Endothelial cell of umbilical vein (primary cell): Measurements from ENCODE around the gene S100Z. TPM values are rescaled to one million over a fixed set of nuclear protein-coding genes. Genes with fewer than 3 reads are reported as not detected.

ENCODE experiments used
- BruUV-seq: library from RNA; stranded (reverse); fragments of 400-500 nt; replicated peaks from 2 replicates; lab custom pipeline; 2021; lab: Mats Ljungman, UMichigan
- CTCF ChIA-PET: fragments of 300-600, 350-600 bp; sonication (Branson Sonifier 250); formaldehyde crosslinking; loops from one replicate; lab custom pipeline; 2021; ENCODE audit warnings: antibody characterized with exemption, inconsistent platforms; lab: Charles Lee
- POLR2A ChIA-PET: fragments of 300-600, 350-600 bp; sonication (Branson Sonifier 250); formaldehyde crosslinking; loops from one replicate; lab custom pipeline; 2021; ENCODE audit warnings: antibody characterized with exemption, inconsistent platforms; lab: Charles Lee
- DNase-seq: peaks from one replicate; pipeline ENCODE4 v3.0.0-alpha.2; 2011; ENCODE audit warnings: low read depth, low spot score
- FAIRE-seq: peaks from 2 replicates; lab custom pipeline; 2011; peaks lifted over from hg19 to GRCh38; lab: Jason Lieb, UNC
- H2AFZ ChIP-seq: 2 replicates; pipeline ENCODE4 v1.6.0; 2012; ENCODE audit warnings: low read depth, low read length, control low read depth, inconsistent platforms
- H3K27ac ChIP-seq: 2 replicates; pipeline ENCODE4 v1.5.1; 2011; ENCODE audit warnings: low read depth, mild to moderate bottlenecking, control low read depth, low read length, moderate library complexity; ENCODE audit not compliant: insufficient read depth
- H3K27me3 ChIP-seq, 2 experiments: 2 replicates each; pipeline versions ENCODE4 v1.6.0 to v1.6.1; 2011; ENCODE audit warnings: low read length in 2 of 2, mixed read lengths in 1 of 2; ENCODE audit not compliant: control insufficient read depth in 2 of 2, insufficient read depth in 2 of 2
- H3K36me3 ChIP-seq, 2 experiments: 2 replicates in 1 of 2; 3 replicates in 1 of 2; pipeline ENCODE4 v1.5.1; 2011; ENCODE audit warnings: low read length in 2 of 2, mild to moderate bottlenecking in 1 of 2, moderate library complexity in 1 of 2; ENCODE audit not compliant: control insufficient read depth in 2 of 2, insufficient read depth in 2 of 2; ENCODE audit errors: extremely low read depth in 1 of 2
- H3K4me1 ChIP-seq: 3 replicates; pipeline ENCODE4 v1.5.1; 2011; ENCODE audit warnings: mild to moderate bottlenecking, low read length; ENCODE audit not compliant: control insufficient read depth, insufficient read depth; ENCODE audit errors: extremely low read depth
- H3K4me2 ChIP-seq: 2 replicates; pipeline ENCODE4 v1.6.1; 2011; ENCODE audit warnings: low read length, control low read depth, mixed read lengths; ENCODE audit not compliant: insufficient read depth
- H3K4me3 ChIP-seq, 3 experiments: fragments of 200-600 bp in 1 of 3; sonication (generic), shearing (Covaris generic) in 1 of 3; replicated peaks in 1 of 3; 2 replicates each; pipeline ENCODE4 v1.5.1; 2011 to 2016; ENCODE audit warnings: control low read depth in 3 of 3, low read length in 3 of 3, mild to moderate bottlenecking in 2 of 3, inconsistent platforms in 1 of 3, low read depth in 1 of 3, moderate library complexity in 1 of 3; ENCODE audit not compliant: insufficient read depth in 1 of 3
- H3K79me2 ChIP-seq: 2 replicates; pipeline ENCODE4 v1.6.0; 2012; ENCODE audit warnings: low read length, inconsistent platforms; ENCODE audit not compliant: control insufficient read depth, insufficient read depth
- H3K9ac ChIP-seq: replicated peaks from 2 replicates; pipeline ENCODE3; 2011; ENCODE audit warnings: low read length, control low read depth; ENCODE audit not compliant: insufficient read depth; ENCODE audit errors: extremely low read depth
- H3K9me1 ChIP-seq: replicated peaks from 3 replicates; pipeline ENCODE4 v1.6.0; 2011; ENCODE audit warnings: mild to moderate bottlenecking, low read length; ENCODE audit not compliant: control insufficient read depth, insufficient read depth; ENCODE audit errors: extremely low read depth
- H3K9me3 ChIP-seq: replicated peaks from 2 replicates; pipeline ENCODE4 v1.5.1; 2012; ENCODE audit warnings: low read length, inconsistent platforms; ENCODE audit not compliant: control insufficient read depth, insufficient read depth
- H4K20me1 ChIP-seq: replicated peaks from 2 replicates; pipeline ENCODE3; 2011; ENCODE audit warnings: mild to moderate bottlenecking, low read length; ENCODE audit not compliant: control insufficient read depth, insufficient read depth; ENCODE audit errors: extremely low read depth
- EZH2 ChIP-seq: IDR thresholded peaks from 2 replicates; pipeline ENCODE4 v1.6.1; 2012; ENCODE audit warnings: borderline replicate concordance, low read depth, mild to moderate bottlenecking, moderate library complexity, low read length, inconsistent platforms; ENCODE audit not compliant: severe bottlenecking
- FOS ChIP-seq: IDR thresholded peaks from 2 replicates; pipeline ENCODE4 v1.6.1; 2011; ENCODE audit warnings: mild to moderate bottlenecking, low read length, moderate library complexity, borderline replicate concordance; ENCODE audit not compliant: insufficient read depth
- GATA2 ChIP-seq: IDR thresholded peaks from 2 replicates; pipeline ENCODE4 v1.7.0; 2011; ENCODE audit warnings: low read depth, mild to moderate bottlenecking, moderate library complexity, mixed read lengths, low read length; ENCODE audit not compliant: insufficient read length, insufficient read depth
- JUN ChIP-seq: IDR thresholded peaks from 2 replicates; pipeline ENCODE4 v1.6.1; 2011; ENCODE audit warnings: borderline replicate concordance, low read depth; ENCODE audit not compliant: insufficient read length, insufficient read depth
- MYC ChIP-seq: IDR thresholded peaks from one replicate; pipeline ENCODE4 v1.6.1; 2011; ENCODE audit warnings: mild to moderate bottlenecking, low read depth, low read length
- POLR2A ChIP-seq: IDR thresholded peaks from 2 replicates; pipeline ENCODE4 v1.6.1; 2012; ENCODE audit warnings: low read depth, mild to moderate bottlenecking, control low read depth, low read length
- POLR2AphosphoS5 ChIP-seq: IDR thresholded peaks from 2 replicates; pipeline ENCODE4 v1.6.1; 2012; ENCODE audit warnings: low read depth, mild to moderate bottlenecking, control low read depth, low read length, moderate library complexity; ENCODE audit not compliant: insufficient read depth
- dilution Hi-C: fragments of 300-500 bp; cut with MboI; formaldehyde crosslinking; loops from one replicate; pipeline ENCODE4 v1.15.0; 2019; ENCODE audit warnings: low sequenced_read_pairs; ENCODE audit not compliant: extremely low pct_ligation_motif_present
- intact Hi-C: fragments of 100-400 bp; cut with micrococcal nuclease; formaldehyde crosslinking; loops from one replicate; pipeline ENCODE4 v1.10.0; 2022
- polyA plus RNA-seq, 4 experiments: library from polyadenylated mRNA; depleted of rRNA in 3 of 4; stranded (reverse) in 3 of 4; unstranded in 1 of 4; fragments of >200 nt; gene quantifications; 2 replicates each; pipeline versions ENCODE4 v1.2.1 to v1.2.3, GENCODE V29; 2011 to 2012; ENCODE audit warnings: missing spikeins in 1 of 4
- total RNA-seq: library from RNA; stranded (reverse); gene quantifications from 2 replicates; pipeline ENCODE4 v1.2.3, GENCODE V29; 2021
- TF ChIP-seq, protein P1 (sequence below): IDR thresholded peaks from 2 replicates; pipeline ENCODE4 v1.6.1; 2011; ENCODE audit not compliant: insufficient read depth, insufficient read length
- TF ChIP-seq, protein P2 (sequence below), 2 donors: IDR thresholded peaks; 1 replicate in 1 of 2; 2 replicates in 1 of 2; pipeline ENCODE4 v1.5.1; 2011; ENCODE audit warnings: low read length in 2 of 2, mild to moderate bottlenecking in 2 of 2, moderate library complexity in 2 of 2, control low read depth in 1 of 2, inconsistent platforms in 1 of 2, low read depth in 1 of 2; ENCODE audit not compliant: insufficient read depth in 1 of 2; ENCODE audit errors: extremely low read depth in 1 of 2

S100Z gene
- total and polyA plus RNA-seq, 2 donors (not counting 3 experiments of a cell fraction or from before 2014, with no cell fraction given): not detected

DNA sequence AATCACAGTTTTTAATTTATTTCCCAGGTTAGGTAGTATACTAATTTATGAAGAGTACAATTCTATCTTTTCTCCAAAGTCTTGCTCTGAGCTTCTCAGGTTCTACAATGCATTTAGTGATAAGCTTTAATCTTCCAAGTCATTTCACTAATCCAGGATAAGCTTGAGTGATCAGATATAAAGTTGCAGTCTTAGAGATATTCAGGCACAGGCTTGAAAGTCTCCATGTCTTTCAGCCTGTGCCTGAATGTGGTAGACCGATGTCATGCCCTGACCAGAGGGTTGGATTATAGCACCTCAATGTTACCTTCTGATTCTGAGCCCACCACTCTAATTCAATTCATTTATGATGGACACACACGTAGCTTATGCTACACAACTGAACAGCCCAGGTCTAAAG is 106.2 kb downstream of the S100Z start:
- FAIRE-seq (no peak), DNase-seq (no peak)
- Histone ChIP-seq H3K36me3 (no peaks in the 10 kb centered on the region), H4K20me1 (no peaks in the 10 kb centered on the region), H2AFZ (no peak overlapping the region), H3K9me1 (no peaks in the 10 kb centered on the region), H3K4me3 (no peak overlapping the region), H3K4me1 (peaks cover 17% of the 10 kb centered on the region), H3K27ac (no peak overlapping the region), H3K79me2 (no peaks in the 10 kb centered on the region), H3K4me2 (no peak overlapping the region), H3K27me3 (peaks cover 29 to 40% of the 10 kb centered on the region in 2 experiments), H3K9me3 (no peaks in the 10 kb centered on the region), H3K9ac (no peak overlapping the region)
- no TSS peak for BruUV-seq
- dilution Hi-C loops (no loop called here), intact Hi-C loops (loop anchor here (5.0 kb wide), 2 partner anchors 89 to 131 kb away; partner anchors contain the start of gene ZBED3)
- ChIA-PET POLR2A (interaction anchor here (0.7 kb wide), 1 partner anchor 394 kb away, joined by 3 read pairs; no protein-coding TSS in a partner anchor), CTCF (interaction anchor here (1.4 kb wide), 1 partner anchor 8 kb away, joined by 3 read pairs; no protein-coding TSS in a partner anchor)
- TF ChIP-seq EZH2 (no peak), JUN (no peak), GATA2 (no peak), POLR2A (no peak), MYC (no peak), FOS (no peak), POLR2AphosphoS5 (no peak)
- TF ChIP-seq, protein P1, sequence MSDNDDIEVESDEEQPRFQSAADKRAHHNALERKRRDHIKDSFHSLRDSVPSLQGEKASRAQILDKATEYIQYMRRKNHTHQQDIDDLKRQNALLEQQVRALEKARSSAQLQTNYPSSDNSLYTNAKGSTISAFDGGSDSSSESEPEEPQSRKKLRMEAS: no peak
- TF ChIP-seq, protein P2, sequence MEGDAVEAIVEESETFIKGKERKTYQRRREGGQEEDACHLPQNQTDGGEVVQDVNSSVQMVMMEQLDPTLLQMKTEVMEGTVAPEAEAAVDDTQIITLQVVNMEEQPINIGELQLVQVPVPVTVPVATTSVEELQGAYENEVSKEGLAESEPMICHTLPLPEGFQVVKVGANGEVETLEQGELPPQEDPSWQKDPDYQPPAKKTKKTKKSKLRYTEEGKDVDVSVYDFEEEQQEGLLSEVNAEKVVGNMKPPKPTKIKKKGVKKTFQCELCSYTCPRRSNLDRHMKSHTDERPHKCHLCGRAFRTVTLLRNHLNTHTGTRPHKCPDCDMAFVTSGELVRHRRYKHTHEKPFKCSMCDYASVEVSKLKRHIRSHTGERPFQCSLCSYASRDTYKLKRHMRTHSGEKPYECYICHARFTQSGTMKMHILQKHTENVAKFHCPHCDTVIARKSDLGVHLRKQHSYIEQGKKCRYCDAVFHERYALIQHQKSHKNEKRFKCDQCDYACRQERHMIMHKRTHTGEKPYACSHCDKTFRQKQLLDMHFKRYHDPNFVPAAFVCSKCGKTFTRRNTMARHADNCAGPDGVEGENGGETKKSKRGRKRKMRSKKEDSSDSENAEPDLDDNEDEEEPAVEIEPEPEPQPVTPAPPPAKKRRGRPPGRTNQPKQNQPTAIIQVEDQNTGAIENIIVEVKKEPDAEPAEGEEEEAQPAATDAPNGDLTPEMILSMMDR (IDR thresholded peaks at IDR 0.05; ENCODE audit: extremely low read depth in 1 of 2, insufficient read depth in 1 of 2, low read depth in 1 of 2, low read length in 2 of 2): no peak
